ENCODE results near the gene FKBP5. TPM values are rescaled to one million over a fixed set of nuclear protein-coding genes. Genes with fewer than 3 reads are reported as not detected.
"Not testable (repeated sequence)": the region's sequence is repeated elsewhere in the genome, so short reads cannot be mapped to it uniquely, and the experiment has no call there.

Gene FKBP5
- total RNA-seq, 4 donors from 2014 or later: 304 to 768 (median 608) TPM

DNA sequence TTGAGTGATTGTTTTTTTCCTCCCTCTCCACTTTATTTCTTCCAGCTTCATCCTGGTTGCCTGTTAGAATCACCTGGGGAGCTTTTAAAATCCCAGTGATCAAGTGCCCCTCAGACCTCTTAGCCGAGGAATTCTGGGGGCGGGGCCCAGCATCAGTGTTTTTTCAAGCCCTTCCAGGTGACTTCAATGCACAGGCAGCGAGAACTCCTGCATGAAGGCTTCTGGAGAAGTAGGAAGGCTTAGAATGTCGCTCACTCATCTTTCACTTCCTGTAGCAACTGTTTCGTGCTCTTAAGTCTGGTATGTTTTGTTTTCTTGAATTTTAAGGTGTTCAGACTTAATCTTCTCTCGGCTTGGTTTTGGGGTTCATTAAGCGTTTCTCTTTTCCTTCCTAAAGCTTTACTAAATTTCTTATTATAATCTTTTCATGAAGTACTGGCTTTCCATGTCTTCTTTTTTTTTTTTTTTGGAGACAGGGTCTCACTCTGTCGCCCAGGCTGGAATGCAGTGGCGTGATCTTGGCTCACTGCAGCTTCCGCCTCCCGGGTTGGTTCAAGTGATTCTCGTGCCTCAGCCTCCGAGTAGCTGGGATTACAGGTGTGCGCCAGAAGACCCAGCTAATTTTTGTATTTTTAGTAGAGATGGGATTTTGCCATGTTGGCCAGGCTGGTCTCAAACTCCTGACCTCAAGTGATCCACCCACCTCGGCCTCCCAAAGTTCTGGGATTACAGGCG is 145.1 kb downstream of the FKBP5 start:
- Histone ChIP-seq H3K4me3 (no peak overlapping the region), H3K4me1 (no peaks in the 10 kb centered on the region), H3K27me3 (peaks cover 0 to 9% of the 10 kb centered on the region in 2 donors), H3K9me3 (peaks cover 0 to 12% (median 0%) of the 10 kb centered on the region in 4 donors), H3K27ac (no peak overlapping the region), H3K36me3 (no peaks in the 10 kb centered on the region)
- WGBS, 2 donors: 75 to 77% methylated on average over 16 of the region's 16 CpGs
- no peak for DNase-seq (ENCODE audit: low spot score in 2 of 2)
- TF ChIP-seq EP300 (IDR thresholded peaks at IDR 0.05): no peak
- TF ChIP-seq, protein P1, sequence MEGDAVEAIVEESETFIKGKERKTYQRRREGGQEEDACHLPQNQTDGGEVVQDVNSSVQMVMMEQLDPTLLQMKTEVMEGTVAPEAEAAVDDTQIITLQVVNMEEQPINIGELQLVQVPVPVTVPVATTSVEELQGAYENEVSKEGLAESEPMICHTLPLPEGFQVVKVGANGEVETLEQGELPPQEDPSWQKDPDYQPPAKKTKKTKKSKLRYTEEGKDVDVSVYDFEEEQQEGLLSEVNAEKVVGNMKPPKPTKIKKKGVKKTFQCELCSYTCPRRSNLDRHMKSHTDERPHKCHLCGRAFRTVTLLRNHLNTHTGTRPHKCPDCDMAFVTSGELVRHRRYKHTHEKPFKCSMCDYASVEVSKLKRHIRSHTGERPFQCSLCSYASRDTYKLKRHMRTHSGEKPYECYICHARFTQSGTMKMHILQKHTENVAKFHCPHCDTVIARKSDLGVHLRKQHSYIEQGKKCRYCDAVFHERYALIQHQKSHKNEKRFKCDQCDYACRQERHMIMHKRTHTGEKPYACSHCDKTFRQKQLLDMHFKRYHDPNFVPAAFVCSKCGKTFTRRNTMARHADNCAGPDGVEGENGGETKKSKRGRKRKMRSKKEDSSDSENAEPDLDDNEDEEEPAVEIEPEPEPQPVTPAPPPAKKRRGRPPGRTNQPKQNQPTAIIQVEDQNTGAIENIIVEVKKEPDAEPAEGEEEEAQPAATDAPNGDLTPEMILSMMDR (IDR thresholded peaks at IDR 0.05): no peak
- TF ChIP-seq POLR2A (IDR thresholded peaks at IDR 0.05): no peak

DNA sequence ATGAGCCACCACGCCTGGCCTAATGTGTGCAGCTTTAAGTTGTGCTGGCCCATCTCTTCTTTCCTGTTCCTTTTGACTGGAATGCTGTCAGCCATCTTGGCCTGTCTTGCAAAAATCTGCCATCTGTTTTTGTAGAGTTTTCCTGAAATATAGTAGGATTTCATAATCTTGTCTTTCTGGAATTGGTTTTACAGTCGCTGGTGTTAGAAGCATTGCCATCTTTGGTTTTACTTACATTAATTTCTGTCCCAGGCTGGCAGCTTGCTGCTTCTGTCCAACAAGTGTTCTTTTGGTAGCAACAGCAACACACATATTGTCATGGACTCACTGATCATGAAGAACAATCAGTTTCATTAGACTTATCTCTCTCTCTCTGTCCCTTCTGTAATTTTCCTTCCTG is 146.9 kb downstream of the FKBP5 start:
- no peak for DNase-seq (ENCODE audit: low spot score in 2 of 2)
- TF ChIP-seq EP300 (IDR thresholded peaks at IDR 0.05): no peak
- TF ChIP-seq, protein P1 (IDR thresholded peaks at IDR 0.05): no peak
- no peak for TF ChIP-seq POLR2A (IDR thresholded peaks at IDR 0.05)
- peaks cover 0 to 12% (median 0%) of the 10 kb centered on the region in 4 donors for H3K9me3 ChIP-seq
- H3K27me3 ChIP-seq: peaks cover 0 to 9% of the 10 kb centered on the region in 2 donors
- 86 to 98% methylated on average over 2 of the region's 2 CpGs for WGBS, 2 donors
- no peaks in the 10 kb centered on the region for H3K36me3 ChIP-seq
- no peaks in the 10 kb centered on the region for H3K4me1 ChIP-seq
- H3K4me3 ChIP-seq: no peak overlapping the region
- H3K27ac ChIP-seq: no peak overlapping the region

DNA sequence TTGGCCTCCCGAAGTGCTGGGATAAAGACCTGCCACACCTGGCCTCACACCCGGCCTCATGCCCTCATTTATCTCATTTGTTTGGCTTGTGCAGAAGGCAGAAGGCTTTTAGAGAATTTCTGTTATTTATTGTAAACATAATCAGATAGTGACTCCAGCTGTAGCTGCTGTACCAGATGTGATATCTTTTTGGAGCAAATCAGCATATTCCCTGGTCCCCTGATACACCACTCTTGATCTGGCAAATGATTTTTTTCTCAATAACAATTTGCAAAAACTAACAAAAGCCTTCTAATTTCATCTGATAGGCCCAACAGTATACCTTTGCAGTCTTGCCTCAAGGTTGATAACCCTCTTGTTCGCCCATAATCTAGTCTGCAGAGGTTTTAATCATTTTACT is 149.5 kb downstream of the FKBP5 start:
- Histone ChIP-seq H3K4me3 (no peak overlapping the region), H3K4me1 (no peaks in the 10 kb centered on the region), H3K27me3 (no peaks in the 10 kb centered on the region), H3K9me3 (peaks cover 0 to 12% (median 0%) of the 10 kb centered on the region in 4 donors), H3K36me3 (no peaks in the 10 kb centered on the region), H3K27ac (no peak overlapping the region)
- no peak for DNase-seq (ENCODE audit: low spot score in 2 of 2)
- no peak for TF ChIP-seq EP300 (IDR thresholded peaks at IDR 0.05)
- TF ChIP-seq POLR2A (IDR thresholded peaks at IDR 0.05): no peak
- TF ChIP-seq, protein P1 (IDR thresholded peaks at IDR 0.05): no peak
- WGBS, 2 donors: 85 to 90% methylated on average over 3 of the region's 3 CpGs

DNA sequence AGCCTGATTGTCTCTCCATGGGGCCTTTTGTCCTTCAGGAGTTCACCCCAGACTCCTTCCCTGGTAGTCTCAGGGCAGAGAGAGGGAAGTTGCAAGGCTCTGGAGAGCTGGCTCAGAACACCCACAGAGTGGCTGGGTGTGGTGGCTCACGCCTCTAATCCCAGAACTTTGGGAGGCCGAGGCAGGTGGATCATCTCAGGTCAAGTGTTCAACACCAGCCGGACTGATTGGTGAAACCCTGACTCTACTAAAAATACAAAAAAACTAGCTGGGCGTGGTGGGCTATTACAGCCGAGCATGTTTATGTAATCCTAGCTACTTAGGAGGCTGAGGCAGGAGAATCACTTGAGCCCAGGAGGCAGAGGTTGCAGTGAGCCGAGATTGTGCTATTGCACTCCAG is 152.9 kb downstream of the FKBP5 start:
- H3K4me3 ChIP-seq: not testable (repeated sequence)

DNA sequence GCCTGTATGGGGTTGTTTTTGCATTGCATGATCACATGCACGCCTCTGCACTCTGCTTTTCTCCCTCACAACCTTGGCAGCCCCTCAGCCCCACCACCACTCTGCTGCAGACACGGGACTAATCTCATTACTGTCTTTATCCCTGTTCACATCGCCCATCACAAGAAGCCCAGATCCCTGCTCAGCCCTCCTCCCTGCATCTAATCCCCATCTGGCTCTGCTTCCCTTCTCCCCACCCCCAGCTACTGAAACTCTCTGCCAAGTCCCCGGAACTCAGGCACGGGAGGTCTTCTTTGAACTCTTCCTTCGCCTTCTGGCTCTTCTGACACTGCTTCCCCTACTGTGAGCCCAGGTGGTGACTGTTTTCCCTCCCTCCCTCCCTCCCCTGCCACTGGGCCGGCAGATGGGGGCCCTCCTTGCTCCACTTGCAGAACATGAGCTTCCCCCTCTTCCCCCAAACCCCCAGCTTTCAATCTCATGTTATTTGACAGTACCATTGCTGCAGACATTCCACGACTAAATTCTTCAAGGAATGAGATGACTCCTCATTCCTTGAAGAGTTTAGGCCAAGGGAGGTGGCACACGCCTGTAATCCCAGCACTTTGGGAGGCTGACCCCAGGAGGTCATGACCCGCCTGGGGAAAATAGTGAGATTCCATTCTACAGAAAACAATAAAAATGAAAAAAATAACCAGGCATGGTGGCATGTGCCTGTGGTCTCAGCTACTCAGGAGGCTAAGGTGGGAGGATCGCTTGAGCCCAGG is 154.1 kb downstream of the FKBP5 start:
- H3K9me3 ChIP-seq: no peaks in the 10 kb centered on the region
- 27 to 33% methylated on average over 11 of the region's 11 CpGs for WGBS, 2 donors
- TF ChIP-seq, protein P1 (IDR thresholded peaks at IDR 0.05): no peak
- no peak for TF ChIP-seq EP300 (IDR thresholded peaks at IDR 0.05)
- no peak for TF ChIP-seq POLR2A (IDR thresholded peaks at IDR 0.05)
- no peak overlapping the region for H3K27ac ChIP-seq
- H3K36me3 ChIP-seq: no peaks in the 10 kb centered on the region
- no peaks in the 10 kb centered on the region for H3K4me1 ChIP-seq
- no peak for DNase-seq (ENCODE audit: low spot score in 2 of 2)
- no peaks in the 10 kb centered on the region for H3K27me3 ChIP-seq
- H3K4me3 ChIP-seq: no peak overlapping the region

More for the DNA sequence above, 152.9 kb downstream of the FKBP5 start:
- not testable (repeated sequence) for H3K27me3 ChIP-seq; H3K9me3 ChIP-seq; H3K4me1 ChIP-seq; DNase-seq (ENCODE audit: low spot score in 2 of 2); H3K27ac ChIP-seq; H3K36me3 ChIP-seq
- WGBS, 2 donors: 83 to 89% methylated on average over 6 of the region's 6 CpGs

All from tibial nerve (tissue), 4 donors.